ENCODE data around the gene SLC22A15.
A peak's percentile ranks its signal among the peaks of the same experiment; 100 is the strongest.
"Not testable (repeated sequence)": the region's sequence is repeated elsewhere in the genome, so short reads cannot be mapped to it uniquely, and the experiment has no call there.

Gene SLC22A15

DNA sequence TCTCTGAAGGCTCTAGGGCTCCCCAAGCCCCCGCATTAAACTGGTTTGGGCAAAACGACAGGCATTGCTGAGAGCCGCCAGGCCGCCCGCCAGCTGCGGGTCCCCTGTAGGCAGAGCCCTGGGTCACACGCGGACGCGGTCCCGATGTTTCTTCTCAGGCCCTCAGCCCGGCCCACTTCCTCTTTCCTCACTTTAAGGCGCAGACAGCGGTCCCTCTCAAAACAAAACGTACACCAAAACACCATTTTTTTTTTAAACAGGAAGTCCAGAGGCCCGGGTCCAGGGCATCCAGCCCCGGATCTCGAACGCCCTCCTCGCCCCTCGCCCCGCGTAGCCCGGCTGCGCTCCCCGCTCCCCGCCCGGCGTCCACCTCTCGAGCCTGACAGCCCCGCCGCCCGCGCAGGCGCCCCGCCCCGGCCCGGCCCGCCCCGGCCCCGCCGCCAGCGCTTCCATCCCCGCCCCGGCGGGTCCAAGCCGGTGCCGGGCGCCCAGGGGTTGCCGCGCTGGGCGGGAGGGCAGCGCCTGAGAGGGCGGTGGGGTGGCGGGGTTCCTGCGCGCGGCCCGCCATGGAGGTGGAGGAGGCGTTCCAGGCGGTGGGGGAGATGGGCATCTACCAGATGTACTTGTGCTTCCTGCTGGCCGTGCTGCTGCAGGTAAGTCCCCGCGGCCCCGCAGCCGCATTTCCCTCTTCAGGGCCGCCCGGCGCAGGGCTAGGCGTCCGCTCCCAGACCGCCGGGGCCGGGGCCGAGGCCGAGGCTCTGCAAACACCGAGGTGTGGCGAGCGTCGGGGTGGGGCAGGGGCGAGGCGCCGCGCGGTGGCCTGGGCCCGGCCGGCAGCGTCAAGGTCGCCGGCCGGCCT is at the start of gene SLC22A15:
TSS of gene SLC22A15 (plus strand) at position 452 of the 859 bp plus-strand sequence. CDS start at position 567, 115 bp downstream.
- DNase-seq (ENCODE audit: low spot score), result no peak

DNA sequence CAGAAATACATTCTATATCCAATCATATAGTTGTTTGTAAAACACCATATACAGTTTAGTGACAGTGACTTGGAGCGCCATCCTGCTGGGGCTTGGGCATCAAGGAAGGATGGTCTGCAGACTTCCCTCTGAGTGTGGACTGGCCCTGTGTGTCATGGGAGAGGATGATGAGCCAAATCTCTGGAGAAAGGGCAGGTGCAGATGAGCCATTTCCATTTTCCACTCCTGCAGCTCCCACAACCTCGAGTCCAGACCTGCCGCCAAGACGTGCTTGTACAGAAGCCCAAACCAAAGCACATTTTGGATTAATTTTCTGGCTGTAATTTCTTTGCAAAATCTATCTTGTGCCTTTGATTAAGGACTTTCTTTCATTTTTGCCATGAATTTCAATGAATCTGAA is 48.3 kb upstream of the SLC22A15 start:
- DNase-seq (ENCODE audit: low spot score), result no peak

DNA sequence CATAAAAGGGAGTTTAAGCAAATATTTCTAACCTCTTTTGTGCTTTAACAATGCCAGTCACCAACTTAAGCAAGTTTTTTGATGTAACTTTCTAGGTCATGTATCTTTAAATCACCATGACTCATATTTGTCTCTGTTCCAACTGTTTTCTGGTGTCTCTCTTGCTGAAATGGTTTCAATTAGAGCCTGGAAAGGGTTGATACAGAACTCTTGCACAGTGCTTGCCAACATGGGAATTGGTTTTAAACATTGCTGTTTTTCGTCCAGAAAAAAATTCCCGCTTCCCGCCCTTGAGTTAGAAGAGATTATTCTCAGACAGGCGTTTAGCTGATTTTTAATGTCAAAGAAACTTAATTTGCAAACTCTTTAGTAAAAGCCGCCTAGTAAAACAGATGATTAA is 46.4 kb upstream of the SLC22A15 start:
- DNase-seq (ENCODE audit: low spot score), result no peak

DNA sequence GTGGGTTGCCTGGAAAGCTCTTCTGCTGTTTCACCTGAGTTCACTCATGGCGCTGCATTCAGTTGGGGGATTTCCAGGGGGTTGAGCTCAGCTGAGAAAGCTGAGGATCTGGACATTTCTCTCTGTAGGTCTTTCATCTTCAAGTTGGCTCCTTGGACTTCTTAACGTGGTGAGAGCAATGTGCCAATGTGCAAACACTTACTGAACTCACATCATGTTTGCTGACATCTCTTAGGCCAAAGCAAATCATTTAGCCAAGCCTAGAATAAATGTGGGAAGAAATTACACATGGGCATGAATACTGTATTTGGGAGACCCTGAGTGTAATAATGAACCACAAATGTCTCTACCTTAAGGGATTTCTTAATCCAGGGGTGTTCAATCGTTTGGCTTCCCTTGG is 42.7 kb upstream of the SLC22A15 start:
- no peak for DNase-seq (ENCODE audit: low spot score)

DNA sequence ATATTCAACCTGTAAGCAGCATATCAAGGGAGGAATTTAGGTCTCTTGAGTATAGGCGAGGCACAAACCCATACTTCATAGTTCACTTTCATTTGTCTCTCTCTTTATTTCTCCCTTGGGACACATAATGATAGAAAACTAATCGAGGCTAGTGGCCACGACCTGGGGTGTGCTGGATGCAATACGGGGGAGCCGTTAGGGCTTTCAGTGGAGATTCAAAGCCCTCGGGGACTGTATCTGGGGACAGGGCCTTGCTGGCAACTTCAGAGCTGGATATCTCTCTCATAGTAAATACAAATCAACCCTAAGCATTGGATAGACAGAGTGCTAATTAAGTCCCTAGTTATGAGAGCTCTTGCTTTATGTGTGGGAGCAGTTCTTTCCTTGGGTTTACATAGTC is 36.9 kb upstream of the SLC22A15 start:
- DNase-seq (ENCODE audit: low spot score), result no peak

DNA sequence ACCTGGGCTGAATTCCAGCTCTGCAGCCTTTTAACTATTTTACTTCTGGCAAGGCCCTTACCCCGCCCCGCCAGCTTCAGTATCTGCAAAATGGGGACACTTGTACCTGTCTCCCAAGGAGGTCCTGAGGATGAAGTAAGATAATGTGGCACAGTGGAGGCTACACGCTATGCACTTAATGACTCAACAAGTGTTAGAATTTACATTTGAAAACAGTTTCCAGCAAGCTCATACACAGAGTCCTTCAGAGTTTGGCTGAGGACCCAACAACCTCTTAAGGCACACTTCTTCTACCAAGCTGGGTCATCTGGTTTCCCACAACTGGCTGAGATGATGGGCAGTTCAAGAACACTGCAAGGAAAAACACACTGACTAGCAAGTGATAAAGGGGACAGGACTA is 30.2 kb upstream of the SLC22A15 start:
- DNase-seq (ENCODE audit: low spot score), result no peak

DNA sequence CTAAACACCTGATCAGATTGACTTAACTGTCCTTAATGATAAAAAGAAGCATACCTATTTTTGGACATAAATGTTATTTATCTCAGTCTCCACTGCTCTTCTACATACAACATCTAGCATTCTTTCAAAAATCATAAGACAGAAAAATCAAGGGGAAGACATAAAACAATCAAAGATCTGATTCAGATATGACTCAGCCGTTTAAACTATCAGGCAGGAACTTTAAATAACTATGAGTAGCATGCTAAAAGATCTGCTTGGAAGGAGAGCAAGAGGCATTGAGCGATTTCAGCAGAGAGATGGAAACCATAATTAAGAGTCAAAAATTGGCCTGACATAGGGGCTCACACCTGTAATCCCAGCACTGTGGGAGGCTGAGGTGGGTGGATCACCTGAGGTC is 27.2 kb upstream of the SLC22A15 start:
- peak; percentile 38 for DNase-seq (ENCODE audit: low spot score)

DNA sequence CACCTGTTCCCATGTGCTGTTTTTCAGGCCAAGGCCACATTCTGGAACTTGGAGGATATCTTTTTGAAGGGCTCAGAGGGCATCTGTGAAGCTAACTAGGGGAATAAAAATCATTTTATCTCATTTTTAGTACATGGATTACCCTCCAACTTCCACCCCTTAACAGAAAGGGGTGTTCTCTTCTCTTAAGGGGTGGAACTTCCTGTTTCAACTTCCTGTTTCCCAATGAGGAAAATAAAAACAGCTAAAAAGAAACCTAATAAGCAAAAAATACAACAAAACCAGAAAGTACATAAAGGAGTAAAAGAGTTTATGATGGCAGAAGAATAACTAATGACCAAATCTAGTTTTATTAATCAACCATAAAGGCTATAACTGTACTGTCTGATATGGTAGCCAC is 24.8 kb upstream of the SLC22A15 start:
- no peak for DNase-seq (ENCODE audit: low spot score)

DNA sequence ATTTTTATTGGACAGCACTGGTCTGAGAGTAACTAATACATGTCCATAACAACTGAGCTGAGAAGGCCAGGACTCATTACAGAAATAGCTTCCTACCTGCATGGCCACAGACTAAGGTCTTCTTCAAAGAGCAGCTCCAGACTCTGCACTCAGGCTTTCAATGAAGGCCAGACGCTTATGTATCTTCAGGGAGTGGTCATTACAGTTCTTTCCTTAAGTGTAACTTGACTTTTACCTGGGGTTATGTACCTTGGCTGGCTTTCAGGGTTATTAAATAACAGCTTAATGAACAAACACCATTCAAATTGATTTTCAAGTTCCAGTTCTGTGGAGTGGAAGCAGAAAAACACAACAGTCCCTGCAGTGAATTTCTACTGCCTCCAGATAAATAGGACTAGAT is 23.8 kb upstream of the SLC22A15 start:
- no peak for DNase-seq (ENCODE audit: low spot score)

DNA sequence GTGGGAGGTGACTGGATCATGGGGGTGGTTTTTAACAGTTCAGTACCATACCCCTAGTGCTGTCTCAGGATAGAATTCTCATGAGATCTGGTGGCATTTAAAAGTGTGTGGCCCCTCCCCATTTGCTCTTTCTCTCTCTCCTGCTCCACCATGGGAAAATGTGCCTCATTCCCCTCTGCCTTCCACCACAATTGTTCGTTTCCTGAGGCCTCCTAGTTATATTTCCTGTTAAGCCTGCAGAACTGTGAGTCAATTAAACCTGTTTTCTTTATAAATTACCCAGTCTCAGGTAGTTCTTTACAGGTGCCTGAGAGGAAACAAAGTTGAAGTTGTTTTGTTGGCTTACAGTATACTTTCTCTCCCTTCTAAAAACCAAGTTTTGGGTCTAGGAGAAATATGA is 23.1 kb upstream of the SLC22A15 start:
- DNase-seq (ENCODE audit: low spot score), result no peak

DNA sequence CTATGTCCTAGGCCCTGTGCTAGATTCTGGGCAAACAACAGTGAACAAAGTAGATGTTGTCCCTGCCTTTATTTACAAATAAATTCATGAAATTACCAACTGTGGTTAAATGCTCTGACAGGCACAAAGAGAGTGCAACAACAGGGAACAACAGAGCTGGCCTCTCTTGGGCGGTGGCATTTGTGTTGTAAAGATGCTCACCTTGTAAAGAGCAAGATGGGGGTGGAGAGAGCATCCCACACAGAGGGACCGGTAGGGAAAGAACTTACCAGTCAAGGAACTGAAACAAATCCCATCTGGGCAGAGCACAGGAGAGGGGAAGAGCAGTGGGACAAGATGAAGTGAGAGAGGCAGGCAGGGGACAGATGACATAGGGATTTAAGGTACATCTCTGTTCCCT is 21.6 kb upstream of the SLC22A15 start:
- no peak for DNase-seq (ENCODE audit: low spot score)

DNA sequence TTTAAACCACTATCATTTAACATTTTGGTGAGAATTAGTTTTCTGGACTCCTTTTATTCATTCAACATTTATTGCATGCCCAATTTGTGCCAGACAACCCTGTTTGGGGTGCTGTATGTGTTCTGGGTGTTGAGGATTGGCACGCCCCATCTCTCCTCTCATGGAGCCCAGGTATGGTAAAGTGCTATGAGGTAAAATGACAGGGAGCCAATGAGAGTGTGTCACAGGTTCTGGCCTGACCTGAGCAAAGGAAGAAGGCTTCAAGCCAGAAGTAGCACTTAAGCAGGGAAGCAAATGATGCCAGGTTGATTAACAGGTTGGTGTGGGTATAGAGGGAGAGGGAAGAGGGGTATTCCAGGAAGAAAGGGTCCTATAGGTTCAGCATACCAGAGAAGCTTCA is 21.1 kb upstream of the SLC22A15 start:
- no peak for DNase-seq (ENCODE audit: low spot score)

DNA sequence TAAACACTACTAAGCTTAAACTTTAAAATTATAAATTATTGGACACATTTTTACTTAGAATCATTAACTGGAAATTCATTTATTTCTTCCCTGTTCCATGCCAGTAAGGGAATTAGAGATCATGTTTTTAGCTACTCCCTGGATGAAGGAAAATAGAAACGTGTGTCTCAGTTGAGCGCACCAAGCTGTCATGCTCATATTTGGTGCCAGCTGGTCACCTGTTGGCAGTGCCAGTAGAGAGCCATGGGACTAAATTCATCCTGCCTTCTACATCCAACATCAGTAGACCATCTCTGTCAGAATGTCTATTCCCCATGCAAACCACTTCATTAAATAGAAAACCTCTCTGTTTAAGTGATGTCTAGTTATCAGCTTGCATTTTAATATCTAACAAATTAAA is 17.4 kb upstream of the SLC22A15 start:
- no peak for DNase-seq (ENCODE audit: low spot score)

DNA sequence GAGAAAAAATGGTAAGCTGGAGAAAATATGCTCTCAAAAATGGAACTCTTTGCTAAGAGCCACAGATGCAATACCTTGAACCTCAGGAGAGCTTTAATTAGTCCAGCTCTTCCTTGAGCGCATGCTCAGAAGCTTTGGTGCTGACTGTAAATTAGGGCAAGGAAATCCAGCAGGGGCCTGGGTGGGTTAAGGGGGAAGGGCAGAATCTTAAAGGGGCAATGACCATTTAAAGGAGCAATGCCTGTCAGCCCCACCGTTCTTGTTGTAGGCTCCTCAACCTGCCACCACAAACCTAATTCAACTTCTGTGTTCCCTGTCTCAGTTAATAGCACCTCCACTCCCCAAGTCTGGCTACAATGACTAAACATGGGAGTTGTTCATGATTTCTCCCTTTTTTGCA is 6.8 kb upstream of the SLC22A15 start:
- no peak for DNase-seq (ENCODE audit: low spot score)

DNA sequence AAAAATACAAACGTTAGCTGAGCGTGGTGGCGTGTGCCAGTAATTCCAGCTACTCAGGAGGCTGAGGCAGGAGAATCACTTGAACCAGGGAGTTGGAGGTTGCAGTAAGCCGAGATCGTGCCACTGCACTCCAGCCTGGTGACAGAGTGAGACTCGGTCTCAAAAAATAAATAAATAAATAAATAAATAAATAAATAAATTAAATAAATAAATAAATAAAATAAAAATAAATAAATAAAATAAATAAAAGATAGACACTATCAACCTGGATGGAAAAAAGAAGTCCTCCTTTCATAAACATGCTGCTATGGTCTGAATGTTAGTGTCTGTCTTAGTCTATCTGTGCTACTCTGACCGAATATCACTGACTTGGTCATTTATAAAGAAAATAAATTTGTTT is 4.5 kb upstream of the SLC22A15 start:
- DNase-seq (ENCODE audit: low spot score), result not testable (repeated sequence)

DNA sequence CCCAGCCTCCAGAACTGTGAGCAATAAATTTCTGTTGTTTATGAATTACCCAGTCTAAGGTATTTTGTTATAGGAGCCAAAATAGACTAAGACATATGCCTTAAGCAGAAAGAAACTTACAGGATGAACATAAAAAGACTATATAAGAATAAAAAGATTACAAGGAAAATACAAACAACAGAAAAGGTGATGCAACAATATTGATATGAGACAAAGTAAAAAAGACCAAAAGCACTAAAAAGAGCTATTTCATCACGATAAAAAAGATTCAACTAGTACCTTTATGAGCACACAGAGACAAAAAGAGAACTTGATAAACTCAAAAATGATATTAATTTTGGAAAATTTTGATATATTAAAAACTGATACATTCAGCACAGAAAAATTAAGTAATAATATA is 3.2 kb upstream of the SLC22A15 start:
- DNase-seq (ENCODE audit: low spot score), result no peak

DNA sequence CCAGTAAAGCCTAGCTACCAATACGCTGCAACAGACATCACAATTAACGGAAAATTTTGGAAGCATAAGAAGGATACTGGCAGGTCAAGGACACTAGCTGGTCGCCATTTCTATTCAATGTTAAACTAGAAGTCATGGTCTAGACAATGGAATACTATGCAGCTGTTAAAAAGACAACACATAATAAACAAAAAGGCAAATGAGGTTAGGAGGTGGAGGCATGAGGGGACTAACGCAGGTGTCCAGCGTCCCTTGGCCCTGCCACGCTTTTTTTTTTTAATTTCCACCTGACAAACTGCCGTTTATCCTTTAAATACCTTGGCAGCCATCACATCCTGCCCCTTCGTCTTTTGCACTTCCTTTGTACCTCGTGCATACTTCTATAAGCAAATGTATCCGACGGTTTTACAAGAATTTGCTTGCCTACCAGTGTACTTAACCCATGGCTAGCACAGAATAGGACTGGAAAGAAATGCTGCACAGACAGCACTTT is 698 bp upstream of the SLC22A15 start:
- DNase-seq (ENCODE audit: low spot score), result no peak

DNA sequence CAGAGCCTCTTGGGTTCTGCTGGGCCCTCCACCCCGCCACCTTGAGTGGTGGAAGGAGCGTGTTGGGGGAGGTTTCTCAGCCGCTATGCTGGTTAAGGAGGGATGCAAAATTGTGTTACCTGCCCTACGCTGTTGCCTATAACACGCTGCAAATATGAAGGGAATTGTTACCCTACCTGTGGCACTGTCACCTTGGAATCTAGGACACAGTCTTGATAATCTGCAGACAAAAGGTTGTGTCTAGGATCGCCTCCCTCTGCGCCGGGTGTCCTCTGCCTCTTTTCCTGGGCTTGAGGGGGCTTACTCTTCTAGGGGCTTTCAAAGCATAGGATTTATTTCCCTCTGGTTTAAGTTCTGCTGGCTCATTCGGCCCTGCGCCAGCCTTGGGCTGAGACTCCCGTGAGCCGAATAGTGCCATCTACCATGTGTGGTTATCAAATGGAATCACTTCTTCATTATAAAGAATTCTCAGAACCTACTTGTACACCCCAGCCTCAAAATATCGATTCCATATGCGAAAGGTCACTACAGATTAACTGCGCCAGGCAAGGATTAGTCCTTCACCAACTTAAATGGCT is 697 bp downstream of the SLC22A15 start:
- DNase-seq (ENCODE audit: low spot score), result no peak

DNA sequence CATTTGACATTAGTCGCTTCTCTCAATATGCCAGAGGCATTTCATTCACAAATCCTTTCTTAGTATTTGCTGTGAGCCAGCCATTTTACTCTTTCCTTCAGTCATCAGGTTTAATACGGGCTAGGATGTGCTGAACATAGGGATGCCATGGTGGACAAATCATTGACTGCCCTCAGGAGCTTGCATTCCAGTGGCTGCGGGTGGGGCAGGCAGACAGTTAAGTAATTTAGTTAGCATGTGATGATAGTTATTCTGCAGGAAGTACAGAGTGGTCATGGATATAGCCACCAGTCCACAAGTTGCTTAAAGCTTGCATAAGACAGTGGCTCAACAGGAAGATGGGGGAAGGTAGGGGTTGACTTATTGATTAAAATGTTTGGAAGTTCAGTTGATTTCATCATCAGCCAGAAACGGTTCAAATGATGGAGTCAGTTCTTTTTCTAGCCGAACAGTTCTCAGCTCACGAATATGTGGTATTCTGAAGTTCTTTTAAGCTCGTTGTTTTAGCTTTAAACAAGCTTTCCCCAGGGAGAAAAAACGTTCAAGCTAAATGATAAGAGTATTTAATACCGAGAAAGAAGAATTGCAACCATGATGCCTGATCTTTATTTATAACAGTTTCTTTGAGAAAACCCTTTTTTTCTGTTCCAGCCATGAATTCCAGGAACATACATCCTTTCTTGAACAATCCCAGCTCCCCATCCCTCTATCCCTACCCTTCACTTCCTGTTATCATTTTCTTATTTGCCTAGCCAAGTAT is 1.4 kb downstream of the SLC22A15 start:
- no peak for DNase-seq (ENCODE audit: low spot score)

DNA sequence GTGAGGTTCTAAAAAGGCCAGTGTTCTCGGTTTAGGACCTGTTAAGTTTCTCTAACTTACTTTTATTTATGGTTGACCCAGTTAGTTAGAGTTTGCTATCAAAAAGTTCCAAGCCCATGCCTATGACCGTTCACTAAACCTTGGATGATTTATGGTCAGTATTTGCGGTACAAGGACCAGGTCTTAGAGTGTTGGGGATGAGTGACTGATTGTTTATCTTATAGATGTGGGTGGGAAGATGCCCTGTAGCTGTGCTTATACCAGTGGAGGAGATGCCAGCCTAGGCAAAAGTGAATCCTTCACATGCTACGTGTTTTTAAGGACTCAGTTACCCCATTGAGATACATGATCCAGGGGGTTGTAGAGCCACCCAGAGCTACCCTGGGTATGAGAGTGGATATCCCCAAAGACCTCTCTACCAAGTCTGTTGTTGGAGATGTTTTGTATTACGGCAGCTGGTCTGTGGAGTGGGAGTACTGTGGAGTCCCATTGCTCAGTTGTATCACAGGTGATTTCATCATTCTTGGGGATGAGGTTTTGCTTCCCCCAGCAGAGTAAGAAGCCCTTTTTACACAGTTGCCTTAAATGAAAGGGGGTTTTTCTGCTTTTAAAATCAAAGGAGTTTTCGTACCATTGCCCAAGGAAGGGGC is 2.1 kb downstream of the SLC22A15 start:
- DNase-seq (ENCODE audit: low spot score), result no peak

DNA sequence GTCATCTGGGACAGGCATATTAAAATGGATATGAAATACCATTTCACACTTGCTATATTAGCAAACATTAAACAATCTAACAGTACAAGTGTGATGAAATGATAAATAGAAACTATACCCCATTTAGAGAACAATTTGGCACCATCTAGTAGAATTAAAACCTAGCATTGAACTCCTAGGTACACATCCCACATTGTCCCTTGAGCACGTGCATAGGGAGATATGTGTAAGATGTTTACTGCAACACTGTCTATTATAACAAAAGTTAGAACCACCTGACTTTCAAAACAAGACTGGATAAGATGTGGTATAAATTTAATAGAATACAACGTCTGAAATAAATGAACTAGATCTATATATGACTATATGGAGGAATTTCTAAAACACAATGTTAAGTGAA is 3.8 kb downstream of the SLC22A15 start:
- no peak for DNase-seq (ENCODE audit: low spot score)
